A549 (cell line): ENCODE measurements around the gene HTT-AS. TPM values are rescaled to one million over a fixed set of nuclear protein-coding genes. Genes with fewer than 3 reads are reported as not detected.

ENCODE experiments used
- ATAC-seq, 2 experiments: fragments of 200-7000 bp in 1 of 2; fragments of >200 bp in 1 of 2; cut with Nextera tagmentation in 1 of 2; cut with Tn5 transposase in 1 of 2; 3 replicates each; pipeline versions ENCODE4 v1.8.0 to v1.9.1; 2018 to 2020; ENCODE audit warnings: mild to moderate bottlenecking in 1 of 2, moderate library complexity in 1 of 2
- CTCF ChIA-PET: fragments of 300-600 bp; sonication (Branson Sonifier 250); formaldehyde crosslinking; extraction: SDS; loops from one replicate; lab custom pipeline; 2021; ENCODE audit warnings: antibody characterized with exemption, inconsistent platforms; lab: Yijun Ruan, JAX
- POLR2A ChIA-PET: fragments of 350-600 bp; formaldehyde crosslinking; extraction: SDS; loops from one replicate; lab custom pipeline; 2021; ENCODE audit warnings: antibody characterized with exemption, inconsistent platforms; lab: Yijun Ruan, JAX
- DNase-seq, 2 experiments: peaks; one replicate each; pipeline versions ENCODE4 v3.0.0 to v3.0.0-alpha.2; 2011 to 2016; ENCODE audit warnings: low read depth in 1 of 2, low spot score in 1 of 2
- FAIRE-seq: peaks from 2 replicates; lab custom pipeline; 2011; peaks lifted over from hg19 to GRCh38; lab: Jason Lieb, UNC
- H3K27ac ChIP-seq, 2 experiments: fragments of >200 bp; sonication (Bioruptor Twin); formaldehyde crosslinking; 3 replicates each; pipeline ENCODE4 v1.5.1; 2016 to 2017
- H3K4me1 ChIP-seq: fragments of >200 bp; sonication (Bioruptor Twin); formaldehyde crosslinking; 3 replicates; pipeline ENCODE4 v1.6.1; 2016
- H3K4me2 ChIP-seq: fragments of >200 bp; sonication (Bioruptor Twin); formaldehyde crosslinking; 3 replicates; pipeline ENCODE4 v1.6.1; 2016
- H3K4me3 ChIP-seq: fragments of >200 bp; sonication (Bioruptor Twin); formaldehyde crosslinking; 3 replicates; pipeline ENCODE4 v1.5.1; 2016
- H3K9me3 ChIP-seq: fragments of >200 bp; sonication (Bioruptor Twin); formaldehyde crosslinking; 3 replicates; pipeline ENCODE4 v1.6.1; 2016
- BHLHE40 ChIP-seq: IDR thresholded peaks from 2 replicates; pipeline ENCODE4 v1.6.1; 2012; ENCODE audit warnings: low read depth, low read length, inconsistent platforms
- CEBPB ChIP-seq, 2 experiments: fragments of >200 bp in 1 of 2; sonication (Bioruptor Twin) in 1 of 2; formaldehyde crosslinking in 1 of 2; IDR thresholded peaks; 2 replicates each; pipeline ENCODE4 v1.6.1; 2012 to 2016
- CHD2 ChIP-seq: fragments of 150-350 bp; IDR thresholded peaks from 2 replicates; pipeline ENCODE4 v1.6.1; 2014; ENCODE audit warnings: low read length; ENCODE audit not compliant: partially characterized antibody
- CHD4 ChIP-seq: fragments of 200-600 bp; sonication (generic); IDR thresholded peaks from 2 replicates; pipeline ENCODE4 v1.6.1; 2016; ENCODE audit warnings: antibody characterized with exemption, mild to moderate bottlenecking, borderline replicate concordance
- EP300 ChIP-seq, 2 experiments: fragments of >200 bp; sonication (Bioruptor Twin); formaldehyde crosslinking; IDR thresholded peaks; 2 replicates in 1 of 2; 3 replicates in 1 of 2; pipeline ENCODE4 v1.6.1; 2016 to 2017
- ESRRA ChIP-seq: fragments of 150-350 bp; IDR thresholded peaks from 2 replicates; pipeline ENCODE4 v1.6.1; 2014; ENCODE audit warnings: mild to moderate bottlenecking, low read length, borderline replicate concordance
- FOSB ChIP-seq: fragments of 250-450 bp; sonication (Bioruptor Pico); IDR thresholded peaks from 2 replicates; pipeline ENCODE4 v1.5.0; 2020; ENCODE audit warnings: mild to moderate bottlenecking, moderate library complexity
- FOSL2 ChIP-seq, 2 experiments: fragments of 450-650 bp in 1 of 2; fragments of >200 bp in 1 of 2; sonication (Bioruptor Twin) in 1 of 2; formaldehyde crosslinking; IDR thresholded peaks; 2 replicates each; pipeline versions ENCODE4 v1.5.0 to v1.6.1; 2016 to 2020; ENCODE audit warnings: mild to moderate bottlenecking in 1 of 2, moderate library complexity in 1 of 2
- FOXS1 ChIP-seq: fragments of 250-450 bp; sonication (Bioruptor Pico); IDR thresholded peaks from 2 replicates; pipeline ENCODE4 v1.5.0; 2020; ENCODE audit warnings: mild to moderate bottlenecking, moderate library complexity
- GATA3 ChIP-seq: IDR thresholded peaks from 2 replicates; pipeline ENCODE4 v1.6.1; 2012; ENCODE audit warnings: borderline replicate concordance
- HDAC2 ChIP-seq: fragments of 200-600 bp; sonication (generic); IDR thresholded peaks from 2 replicates; pipeline ENCODE4 v1.6.1; 2016
- HES2 ChIP-seq: fragments of >200 bp; sonication (Bioruptor Twin); formaldehyde crosslinking; IDR thresholded peaks from 2 replicates; pipeline ENCODE4 v1.6.1; 2016
- HOXB13 ChIP-seq: fragments of 250-450 bp; sonication (Bioruptor Pico); IDR thresholded peaks from 2 replicates; pipeline ENCODE4 v1.5.0; 2020; ENCODE audit warnings: low read depth, mild to moderate bottlenecking, moderate library complexity
- HOXB5 ChIP-seq: fragments of 250-450 bp; sonication (Bioruptor Pico); IDR thresholded peaks from 2 replicates; pipeline ENCODE4 v1.5.0; 2020; ENCODE audit warnings: mild to moderate bottlenecking, moderate library complexity
- KDM1A ChIP-seq: fragments of 200-600 bp; sonication (generic); IDR thresholded peaks from 2 replicates; pipeline ENCODE4 v1.6.1; 2016; ENCODE audit warnings: low read depth, mild to moderate bottlenecking
- MAZ ChIP-seq: fragments of 150-350 bp; IDR thresholded peaks from 2 replicates; pipeline ENCODE4 v1.6.1; 2014; ENCODE audit warnings: antibody characterized with exemption, low read depth, low read length, borderline replicate concordance
- NFE2L2 ChIP-seq: fragments of 150-350 bp; conservative IDR thresholded peaks from 2 replicates; pipeline ENCODE4 v1.6.1; 2014; ENCODE audit warnings: low read length
- NPAS2 ChIP-seq: fragments of 250-450 bp; sonication (Bioruptor Pico); IDR thresholded peaks from 2 replicates; pipeline ENCODE4 v1.8.0; 2022; ENCODE audit warnings: mild to moderate bottlenecking, moderate library complexity, borderline replicate concordance
- NR3C1 ChIP-seq: fragments of >200 bp; sonication (Bioruptor Twin); formaldehyde crosslinking; IDR thresholded peaks from 3 replicates; pipeline ENCODE4 v1.6.1; 2017
- POLR2A ChIP-seq: IDR thresholded peaks from 2 replicates; pipeline ENCODE4 v1.6.1; 2012; ENCODE audit warnings: mild to moderate bottlenecking, low read length
- RAD21 ChIP-seq, 2 experiments: fragments of >200 bp in 1 of 2; sonication (Bioruptor Twin) in 1 of 2; formaldehyde crosslinking in 1 of 2; IDR thresholded peaks in 1 of 2; conservative IDR thresholded peaks in 1 of 2; 2 replicates in 1 of 2; 3 replicates in 1 of 2; pipeline ENCODE4 v1.6.1; 2012 to 2018; ENCODE audit warnings: inconsistent platforms in 1 of 2
- RARB ChIP-seq: fragments of 250-450 bp; sonication (Bioruptor Pico); IDR thresholded peaks from 2 replicates; pipeline ENCODE4 v1.8.0; 2021; ENCODE audit warnings: mild to moderate bottlenecking, moderate library complexity
- RNF2 ChIP-seq: fragments of 200-600 bp; sonication (generic); IDR thresholded peaks from 2 replicates; pipeline ENCODE4 v1.6.1; 2016; ENCODE audit warnings: low read depth, mild to moderate bottlenecking, antibody characterized with exemption, moderate library complexity, borderline replicate concordance
- TP53 ChIP-seq: fragments of 250-450 bp; sonication (Bioruptor Pico); IDR thresholded peaks from 2 replicates; pipeline ENCODE4 v1.5.0; 2021; ENCODE audit warnings: mild to moderate bottlenecking, moderate library complexity
- ZFP36 ChIP-seq: fragments of 450-650 bp; IDR thresholded peaks from 2 replicates; pipeline ENCODE4 v1.6.1; 2014; ENCODE audit warnings: borderline replicate concordance; ENCODE audit not compliant: partially characterized antibody
- ZNF302 ChIP-seq: fragments of 250-450 bp; sonication (Bioruptor Pico); IDR thresholded peaks from 2 replicates; pipeline ENCODE4 v1.9.0; 2021; ENCODE audit warnings: inconsistent platforms, mild to moderate bottlenecking, moderate library complexity
- ZSCAN20 ChIP-seq: fragments of 250-450 bp; sonication (Bioruptor Pico); IDR thresholded peaks from 2 replicates; pipeline ENCODE4 v1.8.0; 2022; ENCODE audit warnings: mild to moderate bottlenecking, moderate library complexity
- WGBS: methylation state at CpG from one replicate; pipeline ENCODE4 v1.1.6; 2017; ENCODE audit errors: missing lambda C conversion rate; 5-methylcytosine and 5-hydroxymethylcytosine counted together
- polyA plus RNA-seq, 4 experiments: library from polyadenylated mRNA; depleted of rRNA in 3 of 4; stranded (reverse); fragments of >200 nt; fragmentation: RNase III in 1 of 4; extraction: RNeasy Plus Mini Kit Qiagen cat#74134 plus additional on column Dnase treatment in 1 of 4; gene quantifications; 2 replicates in 3 of 4; 3 replicates in 1 of 4; pipeline ENCODE4 v1.2.3, GENCODE V29; 2011 to 2017
- TF ChIP-seq, protein P1 (sequence below): fragments of 200-600 bp; sonication (generic); IDR thresholded peaks from 2 replicates; pipeline ENCODE4 v1.6.1; 2016; ENCODE audit warnings: antibody characterized with exemption, mild to moderate bottlenecking, moderate library complexity

HTT-AS gene
- polyA plus RNA-seq, 2 of the 4 experiments (the other 2 are of a cell fraction) = not detected

- TF ChIP-seq HOXB5 (CRISPR knock-in tag) (no peak), HDAC2 (no peak), CHD4 (no peak), NFE2L2 (no peak), FOXS1 (CRISPR knock-in tag) (no peak), FOSB (CRISPR knock-in tag) (no peak), NPAS2 (CRISPR knock-in tag) (no peak), HES2 (no peak), NR3C1 (no peak), KDM1A (no peak), FOSL2 (IDR thresholded peaks at IDR 0.05) (no peak), FOSL2 (CRISPR knock-in tag; IDR thresholded peaks at IDR 0.05) (no peak), ZSCAN20 (CRISPR knock-in tag) (no peak), ESRRA (no peak), TP53 (no peak), EP300 (IDR thresholded peaks at IDR 0.05) (no peak), POLR2A (no peak)
- CTCF ChIA-PET = interaction anchor here (0.6 to 3.3 kb wide), 3 partner anchors 13 to 44 kb away, joined by 3 to 10 read pairs (median 3); no protein-coding TSS in a partner anchor
- H3K4me1 ChIP-seq = no peaks in the 10 kb centered on the region
- no peak overlapping the region for H3K27ac ChIP-seq
- no peaks in the 10 kb centered on the region for H3K9me3 ChIP-seq
- H3K4me2 ChIP-seq = no peak overlapping the region
- POLR2A ChIA-PET = interaction anchor here (0.5 kb wide), 1 partner anchor 15 kb away, joined by 3 read pairs; no protein-coding TSS in a partner anchor
- H3K4me3 ChIP-seq = no peak overlapping the region
- FAIRE-seq (no peak), ATAC-seq (no peak), DNase-seq (no peak)
- 44% methylated on average over 3 of the region's 3 CpGs for WGBS
These were observed 51.7 kb downstream of the HTT-AS start for GRCh38 chr4:3022651-3023050.

- no peak for FAIRE-seq
- no peak overlapping the region for H3K4me2 ChIP-seq
- no peak for ATAC-seq
- 53% methylated on average over 8 of the region's 8 CpGs for WGBS
- H3K4me1 ChIP-seq = no peaks in the 10 kb centered on the region
- ChIA-PET CTCF (interaction anchor here (0.6 to 3.3 kb wide), 2 partner anchors 37 to 44 kb away, joined by 3 to 10 read pairs; no protein-coding TSS in a partner anchor), POLR2A (no interaction called here)
- TF ChIP-seq HOXB13 (CRISPR knock-in tag) (no peak), ZNF302 (CRISPR knock-in tag) (no peak), RARB (no peak), CEBPB (IDR thresholded peaks at IDR 0.05) (no peak), ZFP36 (no peak), RNF2 (no peak), BHLHE40 (no peak), MAZ (no peak), CHD2 (no peak), HDAC2 (no peak), RAD21 (conservative IDR thresholded peaks at IDR 0.05 in 1 of 2, IDR thresholded peaks at IDR 0.05 in 1 of 2) (no peak), GATA3 (no peak)
- TF ChIP-seq, protein P1, sequence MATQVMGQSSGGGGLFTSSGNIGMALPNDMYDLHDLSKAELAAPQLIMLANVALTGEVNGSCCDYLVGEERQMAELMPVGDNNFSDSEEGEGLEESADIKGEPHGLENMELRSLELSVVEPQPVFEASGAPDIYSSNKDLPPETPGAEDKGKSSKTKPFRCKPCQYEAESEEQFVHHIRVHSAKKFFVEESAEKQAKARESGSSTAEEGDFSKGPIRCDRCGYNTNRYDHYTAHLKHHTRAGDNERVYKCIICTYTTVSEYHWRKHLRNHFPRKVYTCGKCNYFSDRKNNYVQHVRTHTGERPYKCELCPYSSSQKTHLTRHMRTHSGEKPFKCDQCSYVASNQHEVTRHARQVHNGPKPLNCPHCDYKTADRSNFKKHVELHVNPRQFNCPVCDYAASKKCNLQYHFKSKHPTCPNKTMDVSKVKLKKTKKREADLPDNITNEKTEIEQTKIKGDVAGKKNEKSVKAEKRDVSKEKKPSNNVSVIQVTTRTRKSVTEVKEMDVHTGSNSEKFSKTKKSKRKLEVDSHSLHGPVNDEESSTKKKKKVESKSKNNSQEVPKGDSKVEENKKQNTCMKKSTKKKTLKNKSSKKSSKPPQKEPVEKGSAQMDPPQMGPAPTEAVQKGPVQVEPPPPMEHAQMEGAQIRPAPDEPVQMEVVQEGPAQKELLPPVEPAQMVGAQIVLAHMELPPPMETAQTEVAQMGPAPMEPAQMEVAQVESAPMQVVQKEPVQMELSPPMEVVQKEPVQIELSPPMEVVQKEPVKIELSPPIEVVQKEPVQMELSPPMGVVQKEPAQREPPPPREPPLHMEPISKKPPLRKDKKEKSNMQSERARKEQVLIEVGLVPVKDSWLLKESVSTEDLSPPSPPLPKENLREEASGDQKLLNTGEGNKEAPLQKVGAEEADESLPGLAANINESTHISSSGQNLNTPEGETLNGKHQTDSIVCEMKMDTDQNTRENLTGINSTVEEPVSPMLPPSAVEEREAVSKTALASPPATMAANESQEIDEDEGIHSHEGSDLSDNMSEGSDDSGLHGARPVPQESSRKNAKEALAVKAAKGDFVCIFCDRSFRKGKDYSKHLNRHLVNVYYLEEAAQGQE = no peak
- no peak overlapping the region for H3K4me3 ChIP-seq
- no peak overlapping the region for H3K27ac ChIP-seq
- no peaks in the 10 kb centered on the region for H3K9me3 ChIP-seq
- no peak for DNase-seq
These were observed 52.2 kb downstream of the HTT-AS start for GRCh38 chr4:3022112-3022511.
